GM21423 (cell line): ENCODE data around the gene AP2A2.

Source experiments
- ATAC-seq: cut with Tn5 transposase; IDR thresholded peaks from one replicate; pipeline ENCODE4 v1.9.1; 2021; ENCODE audit warnings: mild to moderate bottlenecking, moderate library complexity; ENCODE audit not compliant: unreplicated experiment

The AP2A2 gene

GRCh38 chr11:924406-925157 is 1.1 kb upstream of the AP2A2 start:
- no peak for ATAC-seq

- ATAC-seq, result no peak
Observed at GRCh38 chr11:925158-925495, 543 bp upstream of the AP2A2 start.

GRCh38 chr11:926341-926916 is 759 bp downstream of the AP2A2 start:
- no peak for ATAC-seq

GRCh38 chr11:927871-928270 is 2.2 kb downstream of the AP2A2 start:
- no peak for ATAC-seq

GRCh38 chr11:928786-929185 is 3.1 kb downstream of the AP2A2 start:
- ATAC-seq, result no peak

GRCh38 chr11:929405-929804 is 3.7 kb downstream of the AP2A2 start:
- no peak for ATAC-seq

- no peak for ATAC-seq
Observed at GRCh38 chr11:931385-931784, 5.7 kb downstream of the AP2A2 start.

- no peak for ATAC-seq
Observed at GRCh38 chr11:932435-932834, 6.8 kb downstream of the AP2A2 start.

- ATAC-seq, result no peak
Observed at GRCh38 chr11:933142-933851, 7.6 kb downstream of the AP2A2 start.

- ATAC-seq, result no peak
Observed at GRCh38 chr11:933936-934335, 8.3 kb downstream of the AP2A2 start.

- no peak for ATAC-seq
Observed at GRCh38 chr11:934527-934926, 8.9 kb downstream of the AP2A2 start.

GRCh38 chr11:936199-936598 is 10.5 kb downstream of the AP2A2 start:
- ATAC-seq, result no peak

- ATAC-seq, result no peak
Observed at GRCh38 chr11:937841-938261, 12.2 kb downstream of the AP2A2 start.

GRCh38 chr11:940496-941135 is 14.9 kb downstream of the AP2A2 start:
- ATAC-seq, result no peak

GRCh38 chr11:942823-943222 is 17.2 kb downstream of the AP2A2 start:
- no peak for ATAC-seq

GRCh38 chr11:944711-945470 is 19.2 kb downstream of the AP2A2 start:
- ATAC-seq, result no peak

- no peak for ATAC-seq
Observed at GRCh38 chr11:945986-946385, 20.3 kb downstream of the AP2A2 start.

GRCh38 chr11:947744-948143 is 22.1 kb downstream of the AP2A2 start:
- ATAC-seq, result no peak

- ATAC-seq, result no peak
Observed at GRCh38 chr11:951507-951906, 25.8 kb downstream of the AP2A2 start.

- ATAC-seq, result no peak
Observed at GRCh38 chr11:952406-953385, 27.0 kb downstream of the AP2A2 start.
